ENCODE results near the gene TGFBR2. TPM values are rescaled to one million over a fixed set of nuclear protein-coding genes. Genes with fewer than 3 reads are reported as not detected.

TGFBR2 gene
- total and polyA plus RNA-seq, 2 of the 13 experiments (the other 11 are each of a cell fraction or from before 2014, with no cell fraction given): 82.2 to 187 TPM

DNA sequence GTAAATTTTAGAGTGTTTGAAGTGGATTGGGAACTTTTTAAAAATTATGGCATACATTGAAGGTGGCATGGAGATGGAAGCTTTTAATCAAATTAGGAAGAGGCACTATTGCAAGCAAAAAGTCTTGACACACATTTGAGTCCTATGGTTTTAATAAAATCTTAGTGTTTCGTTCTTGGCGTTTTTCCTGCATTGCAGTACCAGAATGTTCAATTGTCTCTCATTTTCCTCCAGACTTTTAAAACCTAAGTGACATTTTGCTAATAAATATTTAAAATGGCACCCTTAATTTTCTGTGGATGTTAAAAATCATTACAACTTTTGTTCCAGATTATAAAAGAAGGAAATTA is 2.2 kb downstream of the TGFBR2 start:
- DNase-seq (ENCODE audit: low spot score) (no peak), ATAC-seq (no peak), FAIRE-seq (no peak)
- peaks cover 97% of the 10 kb centered on the region for H3K79me2 ChIP-seq (ENCODE audit: insufficient read depth, low read length)
- in situ Hi-C loops (cut with HindIII; ENCODE audit: extremely low pct_ligation_motif_present, low pct_unique_long_range_greater_than_20kb): loop anchor here (5.0 to 10.0 kb wide), 3 partner anchors 116 to 494 kb away; no protein-coding TSS in a partner anchor
- 2% methylated on average over 2 of the region's 2 CpGs for WGBS (ENCODE audit: low lambda C conversion rate)
- peak overlapping the region; percentile 88 for H3K9ac ChIP-seq (ENCODE audit: insufficient read depth, low read depth, low read length)
- CTCF ChIA-PET (ENCODE audit: low intra/inter-chr PET ratio, low total read pairs): no interaction called here
- intact Hi-C loops (cut with micrococcal nuclease; ENCODE audit: unreplicated experiment): loop anchor here (5.0 kb wide), 2 partner anchors 96 to 261 kb away; no protein-coding TSS in a partner anchor
- peaks cover 51% of the 10 kb centered on the region for H4K20me1 ChIP-seq (ENCODE audit: insufficient read depth, low read length)
- POLR2A ChIA-PET: interaction anchor here (1.0 to 4.3 kb wide), 3 partner anchors 29 to 349 kb away, joined by 3 to 43 read pairs (median 30); no protein-coding TSS in a partner anchor
- H2AFZ ChIP-seq (ENCODE audit: low read length): no peak overlapping the region
- no peaks in the 10 kb centered on the region for H3K9me3 ChIP-seq (ENCODE audit: low read length)
- peak overlapping the region; percentile 92 for H3K4me2 ChIP-seq (ENCODE audit: low read depth, low read length)
- BruUV-seq (replicated peaks): TSS peak; percentile 40
- H3K4me3 ChIP-seq (replicated peaks in 1 of 3; ENCODE audit: insufficient read depth in 1 of 3, low read depth in 2 of 3, low read length in 3 of 3): peak overlapping the region; percentile 96 to 100 (median 99)
- H3K4me1 ChIP-seq (ENCODE audit: insufficient read depth, low read length): peaks cover 53% of the 10 kb centered on the region
- peaks cover 0 to 2% of the 10 kb centered on the region in 2 experiments; a peak in 1 of 5 replicates for H3K27me3 ChIP-seq (ENCODE audit: control insufficient read depth in 1 of 2, insufficient read depth in 2 of 2, low read length in 2 of 2)
- H3K27ac ChIP-seq (ENCODE audit: extremely low read length, insufficient read depth, low read length): peak overlapping the region; percentile 67
- TF ChIP-seq PHF5A (CRISPR knock-in tag; IDR thresholded peaks at IDR 0.05; ENCODE audit: low read depth, unreplicated experiment) (peak; percentile 10), HNRNPL (IDR thresholded peaks at IDR 0.05; ENCODE audit: low read depth, low read length) (peak; percentile 57), RBFOX2 (IDR thresholded peaks at IDR 0.05; ENCODE audit: low read depth, low read length) (peak; percentile 76), ZNF264 (CRISPR knock-in tag; IDR thresholded peaks at IDR 0.05) (no peak), AGO2 (optimal IDR thresholded peaks at IDR 0.05; ENCODE audit: low read depth, low read length) (peak; percentile 60), SAP130 (CRISPR knock-in tag; IDR thresholded peaks at IDR 0.05; ENCODE audit: low read depth) (peak; percentile 3)
- H3K36me3 ChIP-seq (replicated peaks in 1 of 2; ENCODE audit: control insufficient read depth in 1 of 2, insufficient read depth in 2 of 2, low read length in 2 of 2): peaks cover 7 to 29% of the 10 kb centered on the region in 2 experiments

DNA sequence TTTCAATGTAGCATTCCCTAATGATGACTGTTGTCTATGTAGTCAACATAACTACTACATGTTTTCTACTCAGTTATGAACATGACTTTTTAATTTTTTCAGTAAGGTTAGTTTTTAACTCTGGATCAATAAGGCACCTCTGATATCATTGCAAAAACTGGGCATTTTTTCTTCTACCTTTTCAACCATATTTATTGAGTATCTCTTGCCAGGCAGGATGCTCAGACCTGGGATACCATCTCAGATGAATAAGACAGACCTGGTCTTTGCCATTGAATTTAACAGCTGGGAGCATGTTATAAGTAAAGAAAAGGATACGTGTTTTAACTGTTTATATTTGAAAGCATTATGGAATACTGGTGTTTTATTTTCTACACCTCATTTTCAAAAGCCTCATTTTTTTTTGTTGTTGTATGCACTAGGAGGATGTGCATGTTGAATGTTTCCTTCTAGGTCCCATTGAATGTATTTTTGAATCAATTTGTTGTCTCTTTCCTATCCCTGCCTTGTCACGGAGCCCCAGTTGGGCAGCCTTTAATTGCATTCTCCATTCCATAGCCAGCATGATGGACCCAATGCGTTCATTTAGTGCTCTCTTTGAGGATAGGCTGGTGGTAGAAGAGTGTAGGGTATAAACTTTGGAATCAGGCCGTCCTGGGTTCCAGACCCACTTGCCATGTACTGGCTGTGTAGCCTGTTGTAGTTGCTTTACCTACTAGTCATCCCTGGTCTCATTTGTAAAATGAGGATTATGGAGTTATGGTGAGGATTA is 3.7 kb downstream of the TGFBR2 start:
- H3K9ac ChIP-seq (ENCODE audit: insufficient read depth, low read depth, low read length): peak overlapping the region; percentile 88
- peak overlapping the region; percentile 67 for H3K27ac ChIP-seq (ENCODE audit: extremely low read length, insufficient read depth, low read length)
- H3K4me2 ChIP-seq (ENCODE audit: low read depth, low read length): peak overlapping the region; percentile 92
- CTCF ChIA-PET (ENCODE audit: low intra/inter-chr PET ratio, low total read pairs): no interaction called here
- no peaks in the 10 kb centered on the region for H3K9me3 ChIP-seq (ENCODE audit: low read length)
- H3K4me3 ChIP-seq (replicated peaks in 1 of 3; ENCODE audit: insufficient read depth in 1 of 3, low read depth in 2 of 3, low read length in 3 of 3): peak overlapping the region; percentile 96 to 100 (median 99)
- H2AFZ ChIP-seq (ENCODE audit: low read length): no peak overlapping the region
- H3K27me3 ChIP-seq (ENCODE audit: control insufficient read depth in 1 of 2, insufficient read depth in 2 of 2, low read length in 2 of 2): peaks cover 0 to 2% of the 10 kb centered on the region in 2 experiments; a peak in 1 of 5 replicates
- no TSS peak for BruUV-seq (replicated peaks)
- peak; percentile 54 for FAIRE-seq
- H3K4me1 ChIP-seq (ENCODE audit: insufficient read depth, low read length): peaks cover 53% of the 10 kb centered on the region
- H4K20me1 ChIP-seq (ENCODE audit: insufficient read depth, low read length): peaks cover 66% of the 10 kb centered on the region
- in situ Hi-C loops (cut with HindIII; ENCODE audit: extremely low pct_ligation_motif_present, low pct_unique_long_range_greater_than_20kb): loop anchor here (5.0 to 10.0 kb wide), 3 partner anchors 118 to 495 kb away; no protein-coding TSS in a partner anchor
- intact Hi-C loops (cut with micrococcal nuclease; ENCODE audit: unreplicated experiment): loop anchor here (5.0 kb wide), 2 partner anchors 98 to 263 kb away; no protein-coding TSS in a partner anchor
- ATAC-seq: no peak
- H3K79me2 ChIP-seq (ENCODE audit: insufficient read depth, low read length): peaks cover 97% of the 10 kb centered on the region
- WGBS (ENCODE audit: low lambda C conversion rate): 10% methylated on average over 4 of the region's 4 CpGs
- peaks cover 7 to 41% of the 10 kb centered on the region in 2 experiments for H3K36me3 ChIP-seq (replicated peaks in 1 of 2; ENCODE audit: control insufficient read depth in 1 of 2, insufficient read depth in 2 of 2, low read length in 2 of 2)
- DNase-seq (ENCODE audit: low spot score): no peak
- POLR2A ChIA-PET: interaction anchor here (1.3 to 2.0 kb wide), 2 partner anchors 15 to 351 kb away, joined by 3 to 8 read pairs; no protein-coding TSS in a partner anchor
- TF ChIP-seq TAF1 (CRISPR knock-in tag; IDR thresholded peaks at IDR 0.05) (peak; percentile 10), NCOA2 (CRISPR knock-in tag; IDR thresholded peaks at IDR 0.05) (no peak; the same call in 1 of the 2 replicates), RARG (CRISPR knock-in tag; IDR thresholded peaks at IDR 0.05; ENCODE audit: low read depth) (no peak), RBFOX2 (IDR thresholded peaks at IDR 0.05; ENCODE audit: low read depth, low read length) (peak; percentile 24; the same call in 1 of the 2 replicates)
- TF ChIP-seq, protein P1, sequence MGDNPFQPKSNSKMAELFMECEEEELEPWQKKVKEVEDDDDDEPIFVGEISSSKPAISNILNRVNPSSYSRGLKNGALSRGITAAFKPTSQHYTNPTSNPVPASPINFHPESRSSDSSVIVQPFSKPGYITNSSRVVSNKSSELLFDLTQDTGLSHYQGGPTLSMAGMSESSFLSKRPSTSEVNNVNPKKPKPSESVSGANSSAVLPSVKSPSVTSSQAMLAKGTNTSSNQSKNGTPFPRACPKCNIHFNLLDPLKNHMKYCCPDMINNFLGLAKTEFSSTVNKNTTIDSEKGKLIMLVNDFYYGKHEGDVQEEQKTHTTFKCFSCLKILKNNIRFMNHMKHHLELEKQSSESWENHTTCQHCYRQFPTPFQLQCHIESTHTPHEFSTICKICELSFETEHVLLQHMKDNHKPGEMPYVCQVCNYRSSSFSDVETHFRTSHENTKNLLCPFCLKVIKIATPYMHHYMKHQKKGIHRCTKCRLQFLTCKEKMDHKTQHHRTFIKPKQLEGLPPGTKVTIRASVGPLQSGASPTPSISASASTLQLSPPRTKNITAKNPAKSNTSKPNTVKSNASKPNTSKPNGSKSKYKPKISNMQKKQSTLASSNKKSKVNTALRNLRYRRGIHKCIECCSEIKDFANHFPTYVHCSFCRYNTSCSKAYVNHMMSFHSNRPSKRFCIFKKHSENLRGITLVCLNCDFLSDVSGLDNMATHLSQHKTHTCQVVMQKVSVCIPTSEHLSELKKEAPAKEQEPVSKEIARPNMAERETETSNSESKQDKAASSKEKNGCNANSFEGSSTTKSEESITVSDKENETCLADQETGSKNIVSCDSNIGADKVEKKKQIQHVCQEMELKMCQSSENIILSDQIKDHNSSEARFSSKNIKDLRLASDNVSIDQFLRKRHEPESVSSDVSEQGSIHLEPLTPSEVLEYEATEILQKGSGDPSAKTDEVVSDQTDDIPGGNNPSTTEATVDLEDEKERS (CRISPR knock-in tag; IDR thresholded peaks at IDR 0.05): 0 out of 2 replicates have a peak, but pooled peaks have one; percentile 33

All from HepG2 (cell line).